Upper lobe of right lung (tissue), 1 donor: ENCODE measurements around the gene SCN3A. TPM values are rescaled to one million over a fixed set of nuclear protein-coding genes. Genes with fewer than 3 reads are reported as not detected.

Experiments used
- ATAC-seq: fragments of 200-7000 bp; cut with Tn5 transposase; one replicate; pipeline ENCODE4 v1.9.1; 2020; ENCODE audit warnings: mild to moderate bottlenecking, moderate library complexity
- DNase-seq: peaks from one replicate; pipeline ENCODE4 v3.0.0-alpha.2; 2020
- H3K27ac ChIP-seq: fragments of 200-600 bp; one replicate; pipeline ENCODE4 v1.8.0; 2022
- H3K27me3 ChIP-seq: fragments of 200-600 bp; one replicate; pipeline ENCODE4 v1.8.0; 2022; ENCODE audit warnings: mild to moderate bottlenecking
- H3K36me3 ChIP-seq: fragments of 200-600 bp; one replicate; pipeline ENCODE4 v1.8.0; 2022
- H3K4me1 ChIP-seq: fragments of 200-600 bp; one replicate; pipeline ENCODE4 v1.8.0; 2022
- H3K4me3 ChIP-seq: fragments of 200-600 bp; one replicate; pipeline ENCODE4 v1.8.0; 2022; ENCODE audit warnings: mild to moderate bottlenecking
- H3K9me3 ChIP-seq: fragments of 200-600 bp; one replicate; pipeline ENCODE4 v1.8.0; 2022
- intact Hi-C: fragments of 100-400 bp; cut with DNase I; formaldehyde crosslinking; loops from one replicate; pipeline ENCODE4 v1.11.0; 2022
- total RNA-seq: library from RNA; stranded (reverse); fragmentation: NEBNext Ultra II Directional; extraction: Animal tissue kit (Norgen Biotek cat#: 25700); gene quantifications from one replicate; pipeline ENCODE4 v1.2.1, GENCODE V29; 2021
- TF ChIP-seq, protein P1 (sequence below): fragments of 200-600 bp; IDR thresholded peaks from one replicate; pipeline ENCODE4 v1.8.0; 2022; ENCODE audit warnings: antibody characterized with exemption
- donor health status: DM: no; HTN: yes; CAD: no; lungs with severe emphysema.

The SCN3A gene
- total RNA-seq, 1 donor from 2014 or later = 2.1 TPM

DNA sequence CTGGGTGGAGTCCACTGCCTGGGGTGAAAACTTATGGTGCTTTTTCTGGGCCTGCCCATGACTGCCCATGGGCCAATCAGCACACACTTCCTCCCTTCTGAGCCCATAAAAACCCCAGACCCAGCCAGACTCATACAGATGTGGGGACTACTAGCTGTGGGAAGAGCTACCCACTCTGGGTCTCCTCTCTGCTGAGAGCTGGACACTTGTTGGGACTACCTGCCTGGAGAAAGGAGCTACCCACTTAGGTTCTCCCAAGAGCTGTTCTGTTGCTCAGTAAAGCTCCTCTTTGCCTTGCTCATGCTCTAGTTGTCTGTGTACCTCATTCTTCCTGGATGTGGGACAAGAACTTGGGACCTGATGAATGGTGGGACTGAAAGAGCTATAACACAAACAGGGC, 129.0 kb downstream of the SCN3A start:
- no peak for ATAC-seq
- H3K4me1 ChIP-seq = no peaks in the 10 kb centered on the region
- TF ChIP-seq, protein P1, sequence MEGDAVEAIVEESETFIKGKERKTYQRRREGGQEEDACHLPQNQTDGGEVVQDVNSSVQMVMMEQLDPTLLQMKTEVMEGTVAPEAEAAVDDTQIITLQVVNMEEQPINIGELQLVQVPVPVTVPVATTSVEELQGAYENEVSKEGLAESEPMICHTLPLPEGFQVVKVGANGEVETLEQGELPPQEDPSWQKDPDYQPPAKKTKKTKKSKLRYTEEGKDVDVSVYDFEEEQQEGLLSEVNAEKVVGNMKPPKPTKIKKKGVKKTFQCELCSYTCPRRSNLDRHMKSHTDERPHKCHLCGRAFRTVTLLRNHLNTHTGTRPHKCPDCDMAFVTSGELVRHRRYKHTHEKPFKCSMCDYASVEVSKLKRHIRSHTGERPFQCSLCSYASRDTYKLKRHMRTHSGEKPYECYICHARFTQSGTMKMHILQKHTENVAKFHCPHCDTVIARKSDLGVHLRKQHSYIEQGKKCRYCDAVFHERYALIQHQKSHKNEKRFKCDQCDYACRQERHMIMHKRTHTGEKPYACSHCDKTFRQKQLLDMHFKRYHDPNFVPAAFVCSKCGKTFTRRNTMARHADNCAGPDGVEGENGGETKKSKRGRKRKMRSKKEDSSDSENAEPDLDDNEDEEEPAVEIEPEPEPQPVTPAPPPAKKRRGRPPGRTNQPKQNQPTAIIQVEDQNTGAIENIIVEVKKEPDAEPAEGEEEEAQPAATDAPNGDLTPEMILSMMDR = no peak
- DNase-seq = no peak
- no peaks in the 10 kb centered on the region for H3K27me3 ChIP-seq
- intact Hi-C loops = no loop called here
- H3K9me3 ChIP-seq = no peaks in the 10 kb centered on the region
- H3K4me3 ChIP-seq = no peak overlapping the region
- H3K27ac ChIP-seq = no peak overlapping the region
- H3K36me3 ChIP-seq = no peaks in the 10 kb centered on the region

DNA sequence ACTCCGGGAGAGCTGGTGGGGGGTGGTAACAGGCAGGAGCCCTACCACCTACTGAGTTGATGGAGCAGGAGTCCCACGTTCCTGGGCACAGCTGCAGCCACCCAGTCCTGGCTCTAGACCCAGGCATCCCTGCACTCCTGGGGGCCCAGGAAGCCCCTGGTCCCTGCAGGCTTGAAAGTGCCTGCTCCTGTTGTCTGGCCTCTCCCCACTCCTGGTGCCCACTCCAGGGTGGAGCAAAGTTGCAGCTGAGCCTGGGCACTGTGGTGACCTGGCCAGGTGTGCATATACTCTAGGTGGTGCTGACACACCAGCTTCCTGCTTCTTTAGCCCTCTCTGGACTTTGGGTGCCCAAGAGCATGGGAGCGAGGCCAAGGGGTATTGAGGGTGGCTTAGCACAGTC, 129.5 kb downstream of the SCN3A start:
- H3K4me3 ChIP-seq = no peak overlapping the region
- H3K27me3 ChIP-seq = no peaks in the 10 kb centered on the region
- DNase-seq = no peak
- H3K27ac ChIP-seq = no peak overlapping the region
- ATAC-seq = peak; percentile 36
- intact Hi-C loops = no loop called here
- TF ChIP-seq, protein P1 = no peak
- no peaks in the 10 kb centered on the region for H3K9me3 ChIP-seq
- no peaks in the 10 kb centered on the region for H3K36me3 ChIP-seq
- H3K4me1 ChIP-seq = no peaks in the 10 kb centered on the region

DNA sequence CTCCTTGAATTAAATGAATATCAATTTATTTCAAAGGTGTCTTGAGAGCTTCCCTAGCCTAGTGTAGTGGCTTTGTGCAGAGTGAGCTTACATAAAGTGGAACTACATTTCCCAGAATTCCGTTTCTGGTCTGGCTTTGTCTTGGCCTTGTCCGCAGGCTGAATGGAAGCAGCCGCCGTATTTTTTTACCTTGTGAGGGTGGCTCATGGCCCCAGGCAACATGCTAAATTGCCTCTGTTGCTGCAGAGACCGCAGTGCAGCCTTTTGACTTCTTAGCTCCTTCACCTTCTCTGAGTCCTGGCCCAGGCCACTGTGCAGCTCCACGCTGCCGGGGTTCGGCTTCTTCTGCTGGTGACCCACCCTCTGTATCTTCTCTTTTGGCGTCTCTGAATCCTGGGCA, 133.8 kb downstream of the SCN3A start:
- TF ChIP-seq, protein P1 = no peak
- no peak for DNase-seq
- Histone ChIP-seq H3K27me3 (no peaks in the 10 kb centered on the region), H3K27ac (no peak overlapping the region), H3K36me3 (no peaks in the 10 kb centered on the region), H3K9me3 (no peaks in the 10 kb centered on the region), H3K4me3 (no peak overlapping the region), H3K4me1 (no peaks in the 10 kb centered on the region)
- no peak for ATAC-seq
- intact Hi-C loops = no loop called here

DNA sequence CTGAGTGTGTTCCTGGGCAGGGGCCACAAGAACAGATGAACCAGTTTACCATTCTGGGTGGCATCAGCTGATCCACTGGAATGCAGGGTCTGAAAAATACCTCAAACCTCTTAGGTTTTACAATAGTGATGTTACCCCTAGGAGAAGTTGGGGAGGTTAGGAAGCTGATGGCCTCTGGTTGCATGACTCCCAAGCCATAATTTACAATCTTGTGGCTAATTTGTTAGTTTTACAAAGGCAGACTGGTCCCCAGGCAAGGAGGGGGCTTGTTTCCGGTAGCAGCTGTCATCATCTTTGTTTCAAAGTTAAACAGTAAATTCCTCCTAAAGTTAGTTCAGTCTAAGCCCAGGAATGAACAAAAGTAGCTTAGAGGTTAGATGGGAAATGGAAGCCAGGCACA, 134.7 kb downstream of the SCN3A start:
- no peaks in the 10 kb centered on the region for H3K4me1 ChIP-seq
- H3K27ac ChIP-seq = no peak overlapping the region
- DNase-seq = no peak
- intact Hi-C loops = no loop called here
- ATAC-seq = no peak
- H3K4me3 ChIP-seq = no peak overlapping the region
- TF ChIP-seq, protein P1 = no peak
- no peaks in the 10 kb centered on the region for H3K36me3 ChIP-seq
- H3K9me3 ChIP-seq = no peaks in the 10 kb centered on the region
- H3K27me3 ChIP-seq = no peaks in the 10 kb centered on the region

DNA sequence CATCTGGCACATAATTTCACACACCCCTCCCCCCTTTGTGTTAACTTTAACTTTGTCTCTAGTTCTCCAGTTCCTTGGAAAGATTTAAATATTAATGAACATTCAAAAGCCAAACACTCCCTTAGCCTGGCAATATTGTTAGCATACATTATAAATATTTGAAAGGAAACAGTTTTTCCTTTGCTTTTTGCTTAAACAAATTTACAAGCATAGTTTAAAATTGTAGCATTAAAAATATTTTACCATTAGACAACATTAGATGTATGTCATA, 135.4 kb downstream of the SCN3A start:
- no peak for DNase-seq
- Histone ChIP-seq H3K36me3 (no peaks in the 10 kb centered on the region), H3K9me3 (no peaks in the 10 kb centered on the region), H3K27ac (no peak overlapping the region), H3K27me3 (no peaks in the 10 kb centered on the region), H3K4me3 (no peak overlapping the region), H3K4me1 (no peaks in the 10 kb centered on the region)
- intact Hi-C loops = no loop called here
- TF ChIP-seq, protein P1 = no peak
- ATAC-seq = no peak

DNA sequence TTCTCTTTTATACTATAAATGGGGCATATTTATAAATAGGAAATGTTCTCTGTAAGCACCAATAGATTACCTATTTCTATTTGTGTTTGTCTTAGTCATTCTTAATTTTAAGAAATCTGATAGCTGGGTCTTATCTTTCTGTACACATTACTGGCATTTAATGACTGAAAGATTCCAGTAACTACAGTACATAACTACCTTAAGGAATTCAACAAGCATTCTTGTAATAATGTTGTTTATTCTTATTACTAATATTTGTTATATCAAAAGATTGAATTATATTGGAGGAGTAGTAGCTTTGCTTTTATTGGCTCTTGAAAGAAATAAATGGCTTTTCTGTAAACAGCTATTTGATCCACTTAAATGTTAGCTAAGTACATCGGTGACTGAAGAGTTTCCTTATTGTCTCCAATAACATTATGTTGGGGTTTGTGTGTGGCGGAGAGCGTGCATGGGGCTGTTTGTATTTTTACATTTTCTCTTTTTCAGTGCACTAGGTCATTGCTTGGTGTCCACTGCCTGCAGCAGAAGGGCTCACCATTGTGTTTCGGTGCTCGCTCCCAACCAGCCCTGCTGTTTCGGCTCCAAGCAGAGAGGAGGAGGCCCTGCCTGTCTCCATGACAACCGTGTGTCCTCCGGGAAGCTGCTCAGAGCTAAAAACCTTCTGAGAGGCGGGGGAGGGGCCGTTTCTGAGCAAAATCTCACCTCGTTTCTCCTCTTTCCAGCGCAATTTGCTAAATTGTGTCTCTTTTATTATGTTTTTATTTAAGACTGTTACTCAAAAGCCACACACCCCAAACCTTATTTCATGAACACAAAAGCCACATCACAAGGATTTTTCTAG, 136.0 kb downstream of the SCN3A start:
- no peaks in the 10 kb centered on the region for H3K4me1 ChIP-seq
- H3K27ac ChIP-seq = no peak overlapping the region
- ATAC-seq (peak; percentile 61), DNase-seq (no peak)
- intact Hi-C loops = no loop called here
- TF ChIP-seq, protein P1 = no peak
- no peak overlapping the region for H3K4me3 ChIP-seq
- H3K9me3 ChIP-seq = no peaks in the 10 kb centered on the region
- no peaks in the 10 kb centered on the region for H3K27me3 ChIP-seq
- H3K36me3 ChIP-seq = no peaks in the 10 kb centered on the region
